Neural cell (in vitro differentiated cells): ENCODE data around the gene SCN3B. TPM values are rescaled to one million over a fixed set of nuclear protein-coding genes. Genes with fewer than 3 reads are reported as not detected.

Source experiments
- H2AFZ ChIP-seq: fragments of 200-600, 300-800 bp; sonication (generic), shearing (Covaris generic); 2 replicates; pipeline ENCODE4 v1.6.0; 2014; ENCODE audit warnings: low read depth, mild to moderate bottlenecking, antibody characterized with exemption, low read length, moderate library complexity
- H3F3A ChIP-seq: fragments of 200-600 bp; shearing (Covaris generic); 2 replicates; pipeline ENCODE4 v1.6.1; 2016; ENCODE audit warnings: mild to moderate bottlenecking, moderate library complexity, mixed read lengths, antibody characterized with exemption, low read length; ENCODE audit not compliant: insufficient read depth, poor library complexity, severe bottlenecking
- H3K27ac ChIP-seq: fragments of 200-600, 300-800 bp; sonication (generic), shearing (Covaris generic); 2 replicates; pipeline ENCODE4 v1.5.1; 2014; ENCODE audit warnings: mild to moderate bottlenecking, low read length, moderate library complexity
- H3K27me3 ChIP-seq: fragments of 300-800, 200-600 bp; sonication (generic), shearing (Covaris generic); 2 replicates; pipeline ENCODE4 v1.6.0; 2014; ENCODE audit warnings: mild to moderate bottlenecking, low read depth, low read length, moderate library complexity; ENCODE audit not compliant: insufficient read depth
- H3K36me3 ChIP-seq: fragments of 300-800, 200-600 bp; sonication (generic), shearing (Covaris generic); 2 replicates; pipeline ENCODE4 v1.5.1; 2014; ENCODE audit warnings: mild to moderate bottlenecking, antibody characterized with exemption, low read length, moderate library complexity; ENCODE audit not compliant: insufficient read depth
- H3K4me2 ChIP-seq: fragments of 300-800, 200-600 bp; sonication (generic), shearing (Covaris generic); 2 replicates; pipeline ENCODE4 v1.6.0; 2014; ENCODE audit warnings: mild to moderate bottlenecking, low read length
- H3K4me3 ChIP-seq: fragments of 300-800, 200-600 bp; sonication (generic), shearing (Covaris generic); 2 replicates; pipeline ENCODE4 v1.5.1; 2014; ENCODE audit warnings: mild to moderate bottlenecking, low read length, moderate library complexity
- H3K79me2 ChIP-seq: fragments of 200-600 bp; shearing (Covaris generic); replicated peaks from 2 replicates; pipeline ENCODE4 v1.6.0; 2014; ENCODE audit warnings: mild to moderate bottlenecking, low read length, moderate library complexity; ENCODE audit not compliant: insufficient read depth
- H3K9ac ChIP-seq: fragments of 300-800, 200-600 bp; sonication (generic), shearing (Covaris generic); 2 replicates; pipeline ENCODE4 v1.6.1; 2016; ENCODE audit warnings: mild to moderate bottlenecking, low read length, mixed read lengths
- H3K9me2 ChIP-seq: fragments of 200-600 bp; shearing (Covaris generic); 2 replicates; pipeline ENCODE4 v1.6.1; 2016; ENCODE audit warnings: mild to moderate bottlenecking, low read length, mixed read lengths; ENCODE audit not compliant: insufficient read depth
- H3K9me3 ChIP-seq: fragments of 200-600, 300-800 bp; sonication (generic), shearing (Covaris generic); 2 replicates; pipeline ENCODE4 v1.6.1; 2016; ENCODE audit warnings: mild to moderate bottlenecking, mixed run types, low read length, moderate library complexity, mixed read lengths
- H4K20me1 ChIP-seq: fragments of 200-600 bp; shearing (Covaris generic); 2 replicates; pipeline ENCODE4 v1.6.1; 2016; ENCODE audit warnings: mild to moderate bottlenecking, mixed run types; ENCODE audit not compliant: insufficient read depth
- CTCF ChIP-seq: fragments of 450-650 bp; IDR thresholded peaks from 2 replicates; pipeline ENCODE4 v1.5.1; 2014; ENCODE audit warnings: antibody characterized with exemption, mild to moderate bottlenecking, moderate library complexity; ENCODE audit not compliant: poor library complexity, severe bottlenecking
- EP300 ChIP-seq: fragments of 450-650 bp; conservative IDR thresholded peaks from 2 replicates; pipeline ENCODE4 v1.6.1; 2014; ENCODE audit warnings: antibody characterized with exemption, mild to moderate bottlenecking, moderate library complexity; ENCODE audit not compliant: poor library complexity, severe bottlenecking
- EZH2 ChIP-seq: fragments of 200-600, 300-800 bp; shearing (Covaris generic), sonication (generic); IDR thresholded peaks from 2 replicates; pipeline ENCODE4 v1.6.1; 2014; ENCODE audit warnings: antibody characterized with exemption, low read length, borderline replicate concordance, mild to moderate bottlenecking; ENCODE audit not compliant: insufficient read depth, poor library complexity, severe bottlenecking
- MXI1 ChIP-seq: fragments of 450-650 bp; conservative IDR thresholded peaks from 2 replicates; pipeline ENCODE4 v1.6.1; 2014; ENCODE audit warnings: antibody characterized with exemption, mild to moderate bottlenecking; ENCODE audit not compliant: poor library complexity, severe bottlenecking
- POLR2AphosphoS5 ChIP-seq: IDR thresholded peaks from 2 replicates; pipeline ENCODE4 v1.6.1; 2012
- RAD21 ChIP-seq: fragments of 450-650 bp; conservative IDR thresholded peaks from 2 replicates; pipeline ENCODE4 v1.6.1; 2014; ENCODE audit warnings: antibody characterized with exemption, mild to moderate bottlenecking, moderate library complexity
- REST ChIP-seq: IDR thresholded peaks from 2 replicates; pipeline ENCODE4 v1.6.1; 2012; ENCODE audit warnings: borderline replicate concordance
- SMC3 ChIP-seq: fragments of 450-650 bp; conservative IDR thresholded peaks from 2 replicates; pipeline ENCODE4 v1.6.1; 2014; ENCODE audit warnings: antibody characterized with exemption, mild to moderate bottlenecking, moderate library complexity; ENCODE audit not compliant: poor library complexity
- TAF1 ChIP-seq: IDR thresholded peaks from 2 replicates; pipeline ENCODE4 v1.6.1; 2012; ENCODE audit warnings: low read depth
- polyA plus RNA-seq: library from polyadenylated mRNA; depleted of rRNA; stranded (reverse); fragments of >200 nt; gene quantifications from 2 replicates; pipeline ENCODE4 v1.2.3, GENCODE V29; 2014

Gene SCN3B
- polyA plus RNA-seq, 1 donor from 2014 or later: 42.1 TPM

DNA sequence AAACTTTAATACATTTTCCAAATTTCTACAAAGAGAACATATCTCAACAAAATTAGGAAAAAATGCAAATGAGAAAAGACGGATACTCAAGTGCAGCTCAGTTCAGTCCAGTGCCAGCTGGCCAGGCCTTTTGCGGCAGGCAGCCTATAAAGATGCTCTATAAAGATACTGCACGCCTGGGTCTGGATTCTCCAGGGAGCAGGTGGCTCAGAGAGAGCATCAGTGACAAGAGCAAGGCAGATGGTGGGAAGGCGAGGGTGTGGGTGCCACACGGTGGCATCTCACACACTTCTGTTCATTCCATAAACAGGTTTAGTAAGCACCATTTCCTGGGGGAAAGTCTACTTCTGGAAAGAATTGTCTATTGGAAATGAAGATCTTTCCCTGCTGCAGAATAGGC, 18.1 kb upstream of the SCN3B start:
- Histone ChIP-seq H3K79me2 (no peaks in the 10 kb centered on the region), H3K4me3 (no peak overlapping the region), H3K4me2 (no peak overlapping the region), H3K9me2 (no peaks in the 10 kb centered on the region), H3F3A (no peaks in the 10 kb centered on the region), H4K20me1 (no peaks in the 10 kb centered on the region), H3K9ac (no peak overlapping the region), H3K27me3 (no peaks in the 10 kb centered on the region), H3K36me3 (no peaks in the 10 kb centered on the region), H2AFZ (no peak overlapping the region), H3K27ac (no peak overlapping the region), H3K9me3 (no peaks in the 10 kb centered on the region)
- TF ChIP-seq CTCF (no peak), SMC3 (no peak), EZH2 (no peak), RAD21 (no peak), MXI1 (no peak), REST (no peak), TAF1 (no peak), POLR2AphosphoS5 (no peak), EP300 (no peak)

- no peaks in the 10 kb centered on the region for H3K9me2 ChIP-seq
- no peak overlapping the region for H3K4me3 ChIP-seq
- H3K4me2 ChIP-seq: no peak overlapping the region
- H3K9ac ChIP-seq: no peak overlapping the region
- no peak overlapping the region for H3K27ac ChIP-seq
- H2AFZ ChIP-seq: no peak overlapping the region
- H3K36me3 ChIP-seq: no peaks in the 10 kb centered on the region
- H3K27me3 ChIP-seq: no peaks in the 10 kb centered on the region
- no peaks in the 10 kb centered on the region for H3K79me2 ChIP-seq
- H3F3A ChIP-seq: no peaks in the 10 kb centered on the region
- H4K20me1 ChIP-seq: no peaks in the 10 kb centered on the region
- no peaks in the 10 kb centered on the region for H3K9me3 ChIP-seq
- TF ChIP-seq RAD21: no peak
- TF ChIP-seq REST: no peak
- TF ChIP-seq EZH2: no peak
- TF ChIP-seq POLR2AphosphoS5: no peak
- TF ChIP-seq TAF1: no peak
- no peak for TF ChIP-seq EP300
- TF ChIP-seq CTCF: no peak
- TF ChIP-seq MXI1: no peak
- no peak for TF ChIP-seq SMC3
These were observed 17.1 kb upstream of the SCN3B start for GRCh38 chr11:123671534-123671933.
